Activated CD4-positive, alpha-beta T cell treated with anti-CD3 and anti-CD28 coated beads, Interleukin-2, amount 50 U/mL, for 4 hours (primary cell): ENCODE data around the gene FANCE.
A peak's percentile ranks its signal among the peaks of the same experiment; 100 is the strongest.
"Not testable (repeated sequence)": the region's sequence is repeated elsewhere in the genome, so short reads cannot be mapped to it uniquely, and the experiment has no call there.

Source experiments
- DNase-seq, 2 experiments: peaks; one replicate each; pipeline ENCODE4 v3.0.0-alpha.2; 2020

Gene FANCE

GRCh38 chr6:35432702-35433101 lies 19.4 kb upstream of the FANCE start:
- DNase-seq, result not testable (repeated sequence)

GRCh38 chr6:35435074-35435837 lies 16.9 kb upstream of the FANCE start:
- no peak for DNase-seq

GRCh38 chr6:35436071-35436857 lies 15.9 kb upstream of the FANCE start:
- DNase-seq, result no peak

GRCh38 chr6:35438378-35439065 lies 13.6 kb upstream of the FANCE start:
- DNase-seq, result not testable (repeated sequence)

- DNase-seq, result no peak
Measured at GRCh38 chr6:35439308-35439707, 12.8 kb upstream of the FANCE start.

- DNase-seq, result no peak
Measured at GRCh38 chr6:35441205-35441604, 10.9 kb upstream of the FANCE start.

- DNase-seq, result no peak
Measured at GRCh38 chr6:35441642-35442041, 10.5 kb upstream of the FANCE start.

- DNase-seq, result no peak
Measured at GRCh38 chr6:35442693-35443092, 9.4 kb upstream of the FANCE start.

- no peak for DNase-seq
Measured at GRCh38 chr6:35443341-35444030, 8.7 kb upstream of the FANCE start.

GRCh38 chr6:35445691-35446090 lies 6.4 kb upstream of the FANCE start:
- no peak for DNase-seq

GRCh38 chr6:35448191-35448590 lies 3.9 kb upstream of the FANCE start:
- no peak for DNase-seq

GRCh38 chr6:35449287-35449881 lies 2.8 kb upstream of the FANCE start:
- peak in 1 of 2 experiments; percentile 7 for DNase-seq

GRCh38 chr6:35451354-35452182 lies 570 bp upstream of the FANCE start:
- DNase-seq, result no peak

GRCh38 chr6:35453236-35453635 lies 1.1 kb downstream of the FANCE start:
- no peak for DNase-seq

GRCh38 chr6:35454391-35455110 lies 2.4 kb downstream of the FANCE start:
- DNase-seq, result no peak

- no peak for DNase-seq
Measured at GRCh38 chr6:35457907-35458306, 5.8 kb downstream of the FANCE start.

GRCh38 chr6:35461270-35461669 lies 9.1 kb downstream of the FANCE start:
- no peak for DNase-seq

- DNase-seq, result no peak
Measured at GRCh38 chr6:35463292-35463691, 11.2 kb downstream of the FANCE start.

- DNase-seq, result no peak
Measured at GRCh38 chr6:35465646-35466045, 13.5 kb downstream of the FANCE start.

- DNase-seq, result peak; percentile 93 to 94
Measured at GRCh38 chr6:35468181-35468979, 16.2 kb downstream of the FANCE start, which contains the start of gene RPL10A. Gene RPL10A, plus strand, starts transcription at chr6:35468401. Its CDS starts 34 bp downstream, at chr6:35468435.
